ENCODE measurements around the gene PSIP1. TPM values are rescaled to one million over a fixed set of nuclear protein-coding genes. Genes with fewer than 3 reads are reported as not detected.

The PSIP1 gene
- total and polyA plus RNA-seq, 9 of the 15 experiments (the other 6 are each of a cell fraction or from before 2014, with no cell fraction given) = 18.8 to 119 (median 59.9) TPM

GRCh38 chr9:15553528-15553898 is 42.7 kb upstream of the PSIP1 start:
- intact Hi-C loops (cut with micrococcal nuclease) = loop anchor here (2.0 to 5.0 kb wide), 3 partner anchors 39 to 53 kb away; partner anchors contain the start of gene PSIP1
- ChIA-PET CTCF (ENCODE audit: low intra/inter-chr PET ratio) (no interaction called here), POLR2A (no interaction called here)
- no peaks in the 10 kb centered on the region for H3K36me3 ChIP-seq (ENCODE audit: control insufficient read depth, insufficient read depth, low read length)
- H3K79me2 ChIP-seq (ENCODE audit: control insufficient read depth, insufficient read depth, low read length) = no peaks in the 10 kb centered on the region
- in situ Hi-C loops (cut with MboI) = no loop called here
- no peaks in the 10 kb centered on the region for H3K27me3 ChIP-seq (ENCODE audit: control insufficient read depth in 2 of 2, insufficient read depth in 2 of 2, low read length in 2 of 2)
- H3K4me1 ChIP-seq (replicated peaks in 1 of 2; ENCODE audit: control insufficient read depth in 2 of 2, insufficient read depth in 2 of 2, low read length in 2 of 2) = peaks cover 0 to 12% of the 10 kb centered on the region in 2 experiments; a peak in 3 of 5 replicates
- peak overlapping the region; percentile 61 to 82; a peak in 2 of 4 replicates for H3K9ac ChIP-seq (ENCODE audit: insufficient read depth in 1 of 2, low read depth in 2 of 2, low read length in 2 of 2)
- H3K27ac ChIP-seq (ENCODE audit: extremely low read depth, low read depth, low read length) = no peak overlapping the region
- DNase-seq (ENCODE audit: extremely low read depth in 1 of 4, low spot score in 3 of 4) (no peak), FAIRE-seq (no peak), ATAC-seq (no peak)
- peak overlapping the region; percentile 88 for H3K4me2 ChIP-seq (ENCODE audit: insufficient read depth, low read length)
- H4K20me1 ChIP-seq (replicated peaks; ENCODE audit: control insufficient read depth, insufficient read depth, low read length) = no peaks in the 10 kb centered on the region
- TF ChIP-seq ZBED1 (IDR thresholded peaks at IDR 0.05) = no peak
- TF ChIP-seq PKNOX1 (IDR thresholded peaks at IDR 0.05) = no peak
- TF ChIP-seq ZNF511 (CRISPR knock-in tag; IDR thresholded peaks at IDR 0.05) = no peak
- no peak for TF ChIP-seq NFE2 (IDR thresholded peaks at IDR 0.05; ENCODE audit: low read depth)
- TF ChIP-seq HOXB6 (CRISPR knock-in tag; IDR thresholded peaks at IDR 0.05; ENCODE audit: borderline replicate concordance) = no peak
- TF ChIP-seq ELF4 (CRISPR knock-in tag; IDR thresholded peaks at IDR 0.05) = no peak
- TF ChIP-seq NRF1 (conservative IDR thresholded peaks at IDR 0.05 in 1 of 2, IDR thresholded peaks at IDR 0.05 in 1 of 2) = no peak
- no peak for TF ChIP-seq SRSF1 (IDR thresholded peaks at IDR 0.05; ENCODE audit: low read depth, low read length)
- no peak for TF ChIP-seq ZNF280A (IDR thresholded peaks at IDR 0.05; ENCODE audit: low read depth, partially characterized antibody)
- no peak for TF ChIP-seq NFRKB (IDR thresholded peaks at IDR 0.05; ENCODE audit: low read depth)
- WGBS (ENCODE audit: insufficient coverage, low coverage, missing lambda C conversion rate) = 28% methylated on average over 9 of the region's 13 CpGs
- no peaks in the 10 kb centered on the region for H3K9me1 ChIP-seq (ENCODE audit: control insufficient read depth, insufficient read depth, low read length)
- no peaks in the 10 kb centered on the region for H3K9me3 ChIP-seq (replicated peaks; ENCODE audit: control insufficient read depth, insufficient read depth, low read depth, low read length)
- BruUV-seq (replicated peaks) = no TSS peak
- peak overlapping the region; percentile 42; the same call in 1 of the 2 replicates for H3K4me3 ChIP-seq
- peak overlapping the region; percentile 99 for H2AFZ ChIP-seq (ENCODE audit: low read depth, low read length)

All from K562 (cell line).